ENCODE results near the gene TUBGCP5.

The TUBGCP5 gene

GRCh38 chr15:22954326-22954725, 85.0 kb downstream of the TUBGCP5 start:
- no peak overlapping the region for H3K4me3 ChIP-seq (ENCODE audit: low read depth, low read length)
- DNase-seq (ENCODE audit: low read depth): no peak
- no peak for TF ChIP-seq CTCF (IDR thresholded peaks at IDR 0.05; ENCODE audit: low read depth, low read length, missing control alignments)

GRCh38 chr15:22952796-22953579, 86.4 kb downstream of the TUBGCP5 start:
- no peak for DNase-seq (ENCODE audit: low read depth)
- TF ChIP-seq CTCF (IDR thresholded peaks at IDR 0.05; ENCODE audit: low read depth, low read length, missing control alignments): no peak
- H3K4me3 ChIP-seq (ENCODE audit: low read depth, low read length): no peak overlapping the region

GRCh38 chr15:22951381-22952280, 87.7 kb downstream of the TUBGCP5 start:
- H3K4me3 ChIP-seq (ENCODE audit: low read depth, low read length): no peak overlapping the region
- no peak for DNase-seq (ENCODE audit: low read depth)
- TF ChIP-seq CTCF (IDR thresholded peaks at IDR 0.05; ENCODE audit: low read depth, low read length, missing control alignments): no peak

- DNase-seq (ENCODE audit: low read depth): no peak
- no peak for TF ChIP-seq CTCF (IDR thresholded peaks at IDR 0.05; ENCODE audit: low read depth, low read length, missing control alignments)
- H3K4me3 ChIP-seq (ENCODE audit: low read depth, low read length): no peak overlapping the region
These were observed 88.4 kb downstream of the TUBGCP5 start for GRCh38 chr15:22951031-22951380.

- DNase-seq (ENCODE audit: low read depth): no peak
- H3K4me3 ChIP-seq (ENCODE audit: low read depth, low read length): no peak overlapping the region
- no peak for TF ChIP-seq CTCF (IDR thresholded peaks at IDR 0.05; ENCODE audit: low read depth, low read length, missing control alignments)
These were observed 88.9 kb downstream of the TUBGCP5 start for GRCh38 chr15:22950256-22950990.
